HCT116 (cell line): ENCODE results near the gene SDF2L1. TPM values are rescaled to one million over a fixed set of nuclear protein-coding genes. Genes with fewer than 3 reads are reported as not detected.

Experiments
- ATAC-seq: fragments of 200-7000 bp; cut with Tn5 transposase; 2 replicates; pipeline ENCODE4 v1.9.1; 2020; ENCODE audit warnings: mild to moderate bottlenecking, moderate library complexity
- BruUV-seq: library from RNA; stranded (reverse); fragments of 400-500 nt; replicated peaks from 2 replicates; lab custom pipeline; 2021; lab: Mats Ljungman, UMichigan
- CTCF ChIA-PET: fragments of 300-600 bp; sonication (Branson Sonifier 250); formaldehyde crosslinking; loops from one replicate; lab custom pipeline; 2021; ENCODE audit warnings: antibody characterized with exemption; lab: Charles Lee
- POLR2A ChIA-PET: fragments of 300-600, 350-600 bp; sonication (Branson Sonifier 250); formaldehyde crosslinking; loops from one replicate; lab custom pipeline; 2021; ENCODE audit warnings: antibody characterized with exemption; lab: Charles Lee
- RAD21 ChIA-PET, 2 experiments: fragments of 300-600 bp; sonication (Branson Sonifier 250); formaldehyde crosslinking; loops; one replicate each; lab custom pipeline; 2023; ENCODE audit warnings: low total read pairs in 2 of 2; ENCODE audit not compliant: uncharacterized antibody in 2 of 2, unreplicated experiment in 2 of 2, low non-redundant PET in 1 of 2; lab: Charles Lee
- DNase-seq: peaks from one replicate; pipeline ENCODE4 v3.0.0-alpha.2; 2010; ENCODE audit warnings: low read depth, low spot score
- H2AFZ ChIP-seq: fragments of 200-600 bp; shearing (Covaris generic), sonication (generic); 2 replicates; pipeline ENCODE4 v1.6.1; 2017; ENCODE audit warnings: low read depth, mixed run types, mixed read lengths, antibody characterized with exemption, low read length; ENCODE audit not compliant: poor library complexity, severe bottlenecking
- H3K27ac ChIP-seq: 2 replicates; pipeline ENCODE4 v1.5.1; 2012; ENCODE audit warnings: low read depth, low read length
- H3K27me3 ChIP-seq: fragments of 200-600 bp; sonication (generic); 2 replicates; pipeline ENCODE4 v1.6.1; 2016; ENCODE audit warnings: mixed run types, low read length, mixed read lengths; ENCODE audit not compliant: insufficient read depth
- H3K36me3 ChIP-seq, 2 experiments: fragments of 200-500 bp in 1 of 2; fragments of 200-600 bp in 1 of 2; sonication (Bioruptor generic) in 1 of 2; sonication (generic) in 1 of 2; 2 replicates each; pipeline versions ENCODE4 v1.5.1 to v1.6.1; 2014 to 2016; ENCODE audit warnings: low read length in 2 of 2, inconsistent platforms in 1 of 2, mixed read lengths in 1 of 2, mixed run types in 1 of 2; ENCODE audit not compliant: insufficient read depth in 2 of 2, control insufficient read depth in 1 of 2
- H3K4me1 ChIP-seq, 2 experiments: fragments of 200-600 bp in 1 of 2; sonication (generic) in 1 of 2; 2 replicates each; pipeline versions ENCODE4 v1.5.1 to v1.6.1; 2012 to 2017; ENCODE audit warnings: low read length in 2 of 2, inconsistent platforms in 1 of 2, mild to moderate bottlenecking in 1 of 2, mixed read lengths in 1 of 2, mixed run types in 1 of 2, moderate library complexity in 1 of 2; ENCODE audit not compliant: insufficient read depth in 2 of 2, control insufficient read depth in 1 of 2
- H3K4me2 ChIP-seq: fragments of 200-600 bp; sonication (generic); 2 replicates; pipeline ENCODE4 v1.6.1; 2017; ENCODE audit warnings: mixed run types, low read length, mixed read lengths
- H3K4me3 ChIP-seq, 2 experiments: fragments of 200-600 bp in 1 of 2; sonication (generic) in 1 of 2; replicated peaks in 1 of 2; 2 replicates each; pipeline ENCODE4 v1.5.1; 2011 to 2016; ENCODE audit warnings: low read length in 2 of 2, control low read depth in 1 of 2, low read depth in 1 of 2, mild to moderate bottlenecking in 1 of 2, mixed read lengths in 1 of 2, mixed run types in 1 of 2
- H3K79me2 ChIP-seq: fragments of 200-600 bp; sonication (generic); 2 replicates; pipeline ENCODE4 v1.6.1; 2017; ENCODE audit warnings: mild to moderate bottlenecking, mixed run types, low read length, moderate library complexity, mixed read lengths; ENCODE audit not compliant: insufficient read depth
- H3K9ac ChIP-seq: fragments of 200-600 bp; sonication (generic); 2 replicates; pipeline ENCODE4 v1.6.1; 2016; ENCODE audit warnings: low read length, mixed read lengths
- H3K9me2 ChIP-seq: fragments of 200-600 bp; sonication (generic), shearing (Covaris generic); 2 replicates; pipeline ENCODE4 v1.6.1; 2017; ENCODE audit warnings: mixed run types, mild to moderate bottlenecking, moderate library complexity; ENCODE audit not compliant: insufficient read depth
- H3K9me3 ChIP-seq, 2 experiments: fragments of 200-500 bp in 1 of 2; fragments of 200-600 bp in 1 of 2; sonication (Bioruptor generic) in 1 of 2; sonication (generic) in 1 of 2; 2 replicates each; pipeline ENCODE4 v1.6.1; 2014 to 2017; ENCODE audit warnings: low read length in 2 of 2, mixed read lengths in 2 of 2, inconsistent platforms in 1 of 2, low read depth in 1 of 2, mild to moderate bottlenecking in 1 of 2, mixed run types in 1 of 2, moderate library complexity in 1 of 2; ENCODE audit not compliant: control insufficient read depth in 1 of 2, insufficient read depth in 1 of 2
- H4K20me1 ChIP-seq: fragments of 200-600 bp; sonication (generic), shearing (Covaris generic); 2 replicates; pipeline ENCODE4 v1.6.1; 2017; ENCODE audit warnings: mixed run types, mild to moderate bottlenecking, moderate library complexity; ENCODE audit not compliant: insufficient read depth
- CBX3 ChIP-seq: IDR thresholded peaks from 2 replicates; pipeline ENCODE4 v1.6.1; 2012; ENCODE audit warnings: low read depth
- CTCF ChIP-seq, 3 experiments: fragments of 200-600 bp in 1 of 3; sonication (generic) in 1 of 3; IDR thresholded peaks in 2 of 3; conservative IDR thresholded peaks in 1 of 3; 2 replicates each; pipeline ENCODE4 v1.5.1; 2012 to 2017; ENCODE audit warnings: low read depth in 2 of 3, low read length in 2 of 3, antibody characterized with exemption in 1 of 3, borderline replicate concordance in 1 of 3, control low read depth in 1 of 3, mild to moderate bottlenecking in 1 of 3, mixed read lengths in 1 of 3, mixed run types in 1 of 3, moderate library complexity in 1 of 3; ENCODE audit not compliant: insufficient read depth in 1 of 3
- EZH2 ChIP-seq: fragments of 200-600 bp; sonication (generic); IDR thresholded peaks from 2 replicates; pipeline ENCODE4 v1.6.1; 2017; ENCODE audit warnings: antibody characterized with exemption, mixed run types
- EZH2phosphoT487 ChIP-seq: fragments of 200-600 bp; IDR thresholded peaks from 2 replicates; pipeline ENCODE4 v1.6.1; 2018; ENCODE audit warnings: antibody characterized with exemption, borderline replicate concordance
- JUND ChIP-seq: IDR thresholded peaks from 2 replicates; pipeline ENCODE4 v1.6.1; 2012
- MAX ChIP-seq: IDR thresholded peaks from 2 replicates; pipeline ENCODE4 v1.6.1; 2012
- POLR2AphosphoS5 ChIP-seq: IDR thresholded peaks from 2 replicates; pipeline ENCODE4 v1.6.1; 2011; ENCODE audit warnings: mild to moderate bottlenecking, low read depth, low read length, moderate library complexity
- RAD21 ChIP-seq: IDR thresholded peaks from 2 replicates; pipeline ENCODE4 v1.6.1; 2012; ENCODE audit warnings: low read depth, mild to moderate bottlenecking
- REST ChIP-seq: IDR thresholded peaks from 2 replicates; pipeline ENCODE4 v1.6.1; 2012; ENCODE audit warnings: low read depth
- SIN3A ChIP-seq: IDR thresholded peaks from 2 replicates; pipeline ENCODE4 v1.6.1; 2012; ENCODE audit warnings: low read depth
- SP1 ChIP-seq: IDR thresholded peaks from 2 replicates; pipeline ENCODE4 v1.6.1; 2012; ENCODE audit warnings: low read depth
- SRF ChIP-seq: IDR thresholded peaks from 2 replicates; pipeline ENCODE4 v1.6.1; 2012; ENCODE audit warnings: low read depth
- TCF7L2 ChIP-seq: IDR thresholded peaks from 2 replicates; pipeline ENCODE4 v1.7.0; 2011; ENCODE audit warnings: borderline replicate concordance, inconsistent platforms; ENCODE audit not compliant: insufficient read depth, insufficient read length; ENCODE audit errors: extremely low read depth
- ZNF274 ChIP-seq: fragments of 200-500 bp; sonication (Bioruptor generic); IDR thresholded peaks from 2 replicates; pipeline ENCODE4 v1.6.1; 2014; ENCODE audit warnings: mild to moderate bottlenecking, low read depth, low read length, inconsistent platforms
- intact Hi-C: fragments of 100-400 bp; cut with micrococcal nuclease; formaldehyde crosslinking; loops from 2 replicates; pipeline ENCODE4 v1.10.0; 2022
- total RNA-seq: library from RNA; stranded (reverse); gene quantifications from one replicate; pipeline ENCODE4 v1.2.1, GENCODE V29; 2021; ENCODE audit not compliant: unreplicated experiment

SDF2L1 gene
- total RNA-seq, 1 experiment from 2014 or later, result 86.2 TPM

GRCh38 chr22:21634844-21635243 lies 7.3 kb upstream of the SDF2L1 start (continued):
- TF ChIP-seq TCF7L2, result no peak
- TF ChIP-seq CBX3, result no peak
- TF ChIP-seq, all 23 proteins: peak for 0

GRCh38 chr22:21635771-21636510 lies 6.2 kb upstream of the SDF2L1 start:
- no peaks in the 10 kb centered on the region for H3K79me2 ChIP-seq
- no peak for TF ChIP-seq ZNF274
- TF ChIP-seq SRF, result no peak
- no peak for TF ChIP-seq TCF7L2
- no peak for TF ChIP-seq REST
- TF ChIP-seq SP1, result no peak
- TF ChIP-seq JUND, result no peak
- no peak for TF ChIP-seq CTCF (IDR thresholded peaks at IDR 0.05 in 2 of 3, conservative IDR thresholded peaks at IDR 0.05 in 1 of 3; ENCODE audit: borderline replicate concordance in 1 of 3, insufficient read depth in 1 of 3, low read depth in 2 of 3, low read length in 2 of 3)
- TF ChIP-seq SIN3A, result no peak
- no peak for TF ChIP-seq RAD21
- no peak for TF ChIP-seq MAX
- no peak for TF ChIP-seq EZH2phosphoT487
- no peak for TF ChIP-seq EZH2
- TF ChIP-seq POLR2AphosphoS5, result no peak
- ChIA-PET RAD21 (no interaction called here), POLR2A (no interaction called here), CTCF (interaction anchor here (1.0 kb wide), 1 partner anchor 11 kb away, joined by 4 read pairs; no protein-coding TSS in a partner anchor)
- H3K27ac ChIP-seq, result no peak overlapping the region
- no peak overlapping the region for H3K4me2 ChIP-seq
- H3K27me3 ChIP-seq, result no peaks in the 10 kb centered on the region
- no peaks in the 10 kb centered on the region for H3K36me3 ChIP-seq
- no peaks in the 10 kb centered on the region for H3K9me2 ChIP-seq
- H4K20me1 ChIP-seq, result no peaks in the 10 kb centered on the region
- intact Hi-C loops, result no loop called here
- no peak for ATAC-seq
- H3K9ac ChIP-seq, result no peak overlapping the region
- no peaks in the 10 kb centered on the region for H3K9me3 ChIP-seq
- no peak overlapping the region for H2AFZ ChIP-seq
- no TSS peak for BruUV-seq
- no peak for DNase-seq
- peaks cover 1 to 18% of the 10 kb centered on the region in 2 experiments; a peak in 3 of 4 replicates for H3K4me1 ChIP-seq
- no peak overlapping the region for H3K4me3 ChIP-seq
